Lower leg skin (tissue), 4 donors: Measurements from ENCODE around the gene SLC25A18. TPM values are rescaled to one million over a fixed set of nuclear protein-coding genes. Genes with fewer than 3 reads are reported as not detected.

ENCODE experiments used
- DNase-seq, 2 donors: peaks; one replicate each; pipeline ENCODE4 v3.0.0-alpha.2; 2019; ENCODE audit warnings: low spot score in 2 of 2
- H3K4me3 ChIP-seq: fragments of 200-600 bp; sonication (generic); 2 replicates; pipeline ENCODE4 v1.5.1; 2017; ENCODE audit warnings: mild to moderate bottlenecking, low read depth; ENCODE audit not compliant: poor library complexity, severe bottlenecking
- POLR2A ChIP-seq, 2 donors: fragments of 450-650 bp; IDR thresholded peaks; one replicate each; pipeline ENCODE4 v1.6.1; 2016 to 2017; ENCODE audit warnings: antibody characterized with exemption in 2 of 2, mild to moderate bottlenecking in 1 of 2, moderate library complexity in 1 of 2
- WGBS, 2 donors: methylation state at CpG; one replicate each; pipeline ENCODE4 v1.1.5; 2018; 5-methylcytosine and 5-hydroxymethylcytosine counted together
- intact Hi-C: fragments of 100-400 bp; cut with DNase I; formaldehyde crosslinking; loops from one replicate; pipeline ENCODE4 v1.15.0; 2023; ENCODE audit warnings: low total_unique reads
- total RNA-seq, 4 donors: library from RNA; depleted of rRNA; stranded (reverse); fragments of >200 nt; gene quantifications; one replicate each; pipeline ENCODE4 v1.1.0, GENCODE V29; 2016
- TF ChIP-seq, protein P1 (sequence below), 3 donors: fragments of 450-650 bp; IDR thresholded peaks; one replicate each; pipeline ENCODE4 v1.5.1; 2016; ENCODE audit warnings: antibody characterized with exemption in 3 of 3, mild to moderate bottlenecking in 3 of 3, moderate library complexity in 2 of 3

SLC25A18 gene
- total RNA-seq, 4 donors from 2014 or later, result 0.83 to 2.3 (median 1.3) TPM

DNA sequence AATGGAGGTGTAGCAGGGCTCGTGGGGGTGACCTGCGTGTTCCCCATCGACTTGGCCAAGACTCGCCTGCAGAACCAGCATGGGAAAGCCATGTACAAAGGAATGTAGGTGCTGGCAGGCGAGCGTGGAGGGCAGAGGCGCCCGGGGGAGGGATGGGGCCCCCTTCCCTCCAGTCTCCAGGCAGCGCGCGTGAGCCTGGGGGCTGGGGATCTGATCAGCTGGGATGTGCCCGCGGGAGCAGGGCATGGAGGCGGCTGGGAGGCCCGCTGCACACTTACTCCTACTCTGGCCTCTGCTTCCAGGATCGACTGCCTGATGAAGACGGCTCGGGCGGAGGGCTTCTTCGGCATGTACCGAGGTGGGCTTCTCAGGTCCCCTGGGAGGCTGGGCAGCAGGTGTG, 17.8 kb downstream of the SLC25A18 start:
- intact Hi-C loops, result no loop called here
- no peak for TF ChIP-seq POLR2A (IDR thresholded peaks at IDR 0.05)
- TF ChIP-seq, protein P1, sequence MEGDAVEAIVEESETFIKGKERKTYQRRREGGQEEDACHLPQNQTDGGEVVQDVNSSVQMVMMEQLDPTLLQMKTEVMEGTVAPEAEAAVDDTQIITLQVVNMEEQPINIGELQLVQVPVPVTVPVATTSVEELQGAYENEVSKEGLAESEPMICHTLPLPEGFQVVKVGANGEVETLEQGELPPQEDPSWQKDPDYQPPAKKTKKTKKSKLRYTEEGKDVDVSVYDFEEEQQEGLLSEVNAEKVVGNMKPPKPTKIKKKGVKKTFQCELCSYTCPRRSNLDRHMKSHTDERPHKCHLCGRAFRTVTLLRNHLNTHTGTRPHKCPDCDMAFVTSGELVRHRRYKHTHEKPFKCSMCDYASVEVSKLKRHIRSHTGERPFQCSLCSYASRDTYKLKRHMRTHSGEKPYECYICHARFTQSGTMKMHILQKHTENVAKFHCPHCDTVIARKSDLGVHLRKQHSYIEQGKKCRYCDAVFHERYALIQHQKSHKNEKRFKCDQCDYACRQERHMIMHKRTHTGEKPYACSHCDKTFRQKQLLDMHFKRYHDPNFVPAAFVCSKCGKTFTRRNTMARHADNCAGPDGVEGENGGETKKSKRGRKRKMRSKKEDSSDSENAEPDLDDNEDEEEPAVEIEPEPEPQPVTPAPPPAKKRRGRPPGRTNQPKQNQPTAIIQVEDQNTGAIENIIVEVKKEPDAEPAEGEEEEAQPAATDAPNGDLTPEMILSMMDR (IDR thresholded peaks at IDR 0.05), result no peak
- H3K4me3 ChIP-seq, result no peak overlapping the region
- WGBS, 2 donors, result 75 to 79% methylated on average over 21 of the region's 21 CpGs
- DNase-seq, result no peak

DNA sequence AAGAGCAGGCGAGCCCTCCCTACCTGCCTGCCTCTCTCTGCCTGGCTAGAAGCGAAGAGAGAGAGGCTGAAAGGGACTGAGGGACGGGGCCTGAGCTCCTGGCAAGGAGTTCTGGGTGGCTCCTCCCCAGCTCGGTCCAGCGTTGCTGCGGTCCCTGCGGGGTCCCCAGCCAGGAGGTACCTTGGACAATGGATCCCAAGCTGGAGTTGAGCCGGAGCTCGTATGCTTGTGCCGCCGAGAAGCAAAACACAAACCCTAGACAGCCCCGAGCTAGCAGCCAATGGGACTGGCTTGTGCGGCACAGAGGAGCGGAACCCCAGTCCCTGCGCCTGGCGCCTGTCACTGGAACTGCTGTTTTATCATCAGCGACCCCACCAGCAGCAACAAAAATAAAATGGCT, 18.3 kb downstream of the SLC25A18 start:
- intact Hi-C loops, result no loop called here

GRCh38 chr22:17583151-17583550, 19.9 kb downstream of the SLC25A18 start:
- no peak overlapping the region for H3K4me3 ChIP-seq
- DNase-seq, result no peak
- TF ChIP-seq POLR2A (IDR thresholded peaks at IDR 0.05), result no peak
- TF ChIP-seq, protein P1 (IDR thresholded peaks at IDR 0.05), result no peak
- intact Hi-C loops, result no loop called here
- 88 to 92% methylated on average over 10 of the region's 10 CpGs for WGBS, 2 donors

More for the DNA sequence above, 18.3 kb downstream of the SLC25A18 start:
- no peak for DNase-seq
- no peak overlapping the region for H3K4me3 ChIP-seq
- no peak for TF ChIP-seq POLR2A (IDR thresholded peaks at IDR 0.05)
- TF ChIP-seq, protein P1 (IDR thresholded peaks at IDR 0.05), result no peak
- 87 to 91% methylated on average over 17 of the region's 17 CpGs for WGBS, 2 donors

GRCh38 chr22:17586831-17587440, 23.6 kb downstream of the SLC25A18 start:
- intact Hi-C loops, result no loop called here
- WGBS, 2 donors, result 87 to 88% methylated on average over 14 of the region's 14 CpGs
- no peak overlapping the region for H3K4me3 ChIP-seq
- TF ChIP-seq POLR2A (IDR thresholded peaks at IDR 0.05), result no peak
- TF ChIP-seq, protein P1 (IDR thresholded peaks at IDR 0.05), result no peak
- peak in 1 of 2 donors; percentile 45 for DNase-seq

DNA sequence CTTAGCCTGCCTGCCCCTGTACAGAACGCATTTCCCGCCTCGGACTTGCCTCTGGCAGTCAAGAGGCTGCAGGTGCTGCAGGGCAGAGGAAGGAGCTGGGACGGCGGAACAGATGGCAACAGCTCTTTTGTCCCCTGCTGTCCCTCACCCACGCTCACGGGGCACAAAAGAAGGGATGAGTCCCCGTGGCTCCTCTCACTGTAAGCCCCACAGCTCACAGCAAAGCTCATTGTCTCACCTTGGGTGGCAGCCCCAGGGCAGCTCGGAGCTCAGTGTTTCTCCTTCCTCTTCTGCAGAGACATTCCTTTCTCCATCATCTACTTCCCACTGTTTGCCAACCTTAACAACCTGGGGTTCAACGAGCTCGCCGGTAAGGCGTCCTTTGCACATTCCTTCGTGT, 24.3 kb downstream of the SLC25A18 start:
- WGBS, 2 donors, result 86 to 87% methylated on average over 14 of the region's 14 CpGs
- peak in 1 of 2 donors; percentile 52 for DNase-seq
- TF ChIP-seq POLR2A (IDR thresholded peaks at IDR 0.05), result no peak
- TF ChIP-seq, protein P1 (IDR thresholded peaks at IDR 0.05), result no peak
- H3K4me3 ChIP-seq, result no peak overlapping the region
- intact Hi-C loops, result no loop called here

DNA sequence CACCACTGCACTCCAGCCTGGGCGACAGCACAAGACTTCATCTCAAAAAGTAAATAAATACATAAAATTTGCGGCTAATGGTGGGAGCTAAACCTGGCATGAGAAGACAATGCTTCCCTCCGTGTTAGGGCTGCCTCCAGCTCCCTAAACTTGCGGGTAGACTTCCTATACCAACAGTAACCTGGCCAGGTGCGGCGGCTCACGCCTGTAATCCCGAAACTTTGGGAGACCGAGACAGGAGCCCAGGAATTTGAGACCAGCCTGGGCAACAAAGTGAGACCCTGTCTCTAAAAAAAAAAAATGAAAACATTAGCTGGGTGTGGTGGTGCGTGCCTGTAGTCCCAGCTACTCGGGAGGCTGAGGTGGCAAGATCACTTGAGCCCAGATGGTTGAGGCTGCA, 25.3 kb downstream of the SLC25A18 start:
- intact Hi-C loops, result no loop called here
- H3K4me3 ChIP-seq, result no peak overlapping the region
- 92 to 95% methylated on average over 11 of the region's 11 CpGs for WGBS, 2 donors
- peak in 1 of 2 donors; percentile 70 for DNase-seq
- no peak for TF ChIP-seq POLR2A (IDR thresholded peaks at IDR 0.05)
- TF ChIP-seq, protein P1 (IDR thresholded peaks at IDR 0.05), result no peak
